HepG2 (cell line): ENCODE results near the gene LRP5. TPM values are rescaled to one million over a fixed set of nuclear protein-coding genes. Genes with fewer than 3 reads are reported as not detected.

Experiments used
- ATAC-seq: fragments of 200-7000 bp; cut with Tn5 transposase; 3 replicates; pipeline ENCODE4 v1.9.1; 2020; ENCODE audit warnings: mild to moderate bottlenecking, moderate library complexity
- BruUV-seq: library from RNA; stranded (reverse); fragments of 400-500 nt; replicated peaks from 2 replicates; lab custom pipeline; 2021; lab: Mats Ljungman, UMichigan
- CTCF ChIA-PET: fragments of 300-600 bp; formaldehyde crosslinking; extraction: SDS; loops from one replicate; lab custom pipeline; 2021; ENCODE audit warnings: low total read pairs, inconsistent platforms, low intra/inter-chr PET ratio; lab: Yijun Ruan, JAX
- POLR2A ChIA-PET: fragments of 350-600 bp; sonication (Branson Sonifier 250); formaldehyde crosslinking; loops from one replicate; lab custom pipeline; 2020; ENCODE audit warnings: antibody characterized with exemption, inconsistent platforms; lab: Yijun Ruan, JAX
- DNase-seq: peaks from one replicate; pipeline ENCODE4 v3.0.0-alpha.2; 2015; ENCODE audit warnings: low spot score
- FAIRE-seq: peaks from 3 replicates; lab custom pipeline; 2011; peaks lifted over from hg19 to GRCh38; lab: Jason Lieb, UNC
- H2AFZ ChIP-seq: one replicate; pipeline ENCODE4 v1.6.1; 2011; ENCODE audit warnings: low read length, inconsistent platforms
- H3K27ac ChIP-seq: fragments of 300-600 bp; 3 replicates; pipeline ENCODE4 v1.8.0; 2011; ENCODE audit warnings: mixed run types, mild to moderate bottlenecking, mixed read lengths, low read length, inconsistent platforms; ENCODE audit not compliant: insufficient read depth; ENCODE audit errors: extremely low read length
- H3K27me3 ChIP-seq, 2 experiments: fragments of 200-600 bp in 1 of 2; 2 replicates in 1 of 2; 3 replicates in 1 of 2; pipeline versions ENCODE4 v1.6.0 to v1.8.0; 2011; ENCODE audit warnings: low read length in 2 of 2, mild to moderate bottlenecking in 2 of 2, moderate library complexity in 2 of 2, inconsistent platforms in 1 of 2; ENCODE audit not compliant: insufficient read depth in 2 of 2, control insufficient read depth in 1 of 2
- H3K36me3 ChIP-seq, 2 experiments: fragments of 200-600 bp in 1 of 2; replicated peaks in 1 of 2; 2 replicates in 1 of 2; 3 replicates in 1 of 2; pipeline versions ENCODE4 v1.5.1 to v1.8.0; 2011; ENCODE audit warnings: low read length in 2 of 2, inconsistent platforms in 1 of 2; ENCODE audit not compliant: insufficient read depth in 2 of 2, control insufficient read depth in 1 of 2
- H3K4me1 ChIP-seq: 2 replicates; pipeline ENCODE4 v1.5.1; 2012; ENCODE audit warnings: low read length, inconsistent platforms; ENCODE audit not compliant: insufficient read depth
- H3K4me2 ChIP-seq: 2 replicates; pipeline ENCODE4 v1.6.0; 2011; ENCODE audit warnings: low read depth, low read length, inconsistent platforms
- H3K4me3 ChIP-seq, 3 experiments: fragments of 200-600 bp in 1 of 3; sonication (generic), shearing (Covaris generic) in 1 of 3; replicated peaks in 1 of 3; 2 replicates each; pipeline ENCODE4 v1.5.1; 2011 to 2016; ENCODE audit warnings: low read length in 3 of 3, inconsistent platforms in 2 of 3, low read depth in 2 of 3, mild to moderate bottlenecking in 2 of 3, control low read depth in 1 of 3, mixed read lengths in 1 of 3; ENCODE audit not compliant: insufficient read depth in 1 of 3
- H3K79me2 ChIP-seq: one replicate; pipeline ENCODE4 v1.6.1; 2011; ENCODE audit warnings: low read length, inconsistent platforms; ENCODE audit not compliant: insufficient read depth
- H3K9ac ChIP-seq: 2 replicates; pipeline ENCODE4 v1.6.0; 2011; ENCODE audit warnings: mild to moderate bottlenecking, low read depth, low read length, inconsistent platforms; ENCODE audit not compliant: insufficient read depth
- H3K9me3 ChIP-seq: 2 replicates; pipeline ENCODE4 v1.5.1; 2012; ENCODE audit warnings: mild to moderate bottlenecking, low read length
- H4K20me1 ChIP-seq: 2 replicates; pipeline ENCODE4 v1.6.0; 2011; ENCODE audit warnings: inconsistent platforms, mild to moderate bottlenecking, low read length, moderate library complexity; ENCODE audit not compliant: insufficient read depth
- ATM ChIP-seq: fragments of 450-650 bp; IDR thresholded peaks from 2 replicates; pipeline ENCODE4 v1.7.1; 2017; ENCODE audit warnings: mild to moderate bottlenecking, borderline replicate concordance
- DMAP1 ChIP-seq: IDR thresholded peaks from 2 replicates; pipeline ENCODE4 v1.6.1; 2016
- GFI1 ChIP-seq: sonication (generic); formaldehyde crosslinking; IDR thresholded peaks from 2 replicates; pipeline ENCODE4 v1.5.0; 2020; ENCODE audit warnings: missing genetic modification reagents, mild to moderate bottlenecking, borderline replicate concordance
- HDAC1 ChIP-seq: sonication (generic); formaldehyde crosslinking; IDR thresholded peaks from 2 replicates; pipeline ENCODE4 v1.5.1; 2020; ENCODE audit warnings: mild to moderate bottlenecking, missing genetic modification reagents
- HHEX ChIP-seq: IDR thresholded peaks from 2 replicates; pipeline ENCODE4 v1.6.1; 2016; ENCODE audit warnings: control low read depth
- LRRFIP1 ChIP-seq: sonication (generic); formaldehyde crosslinking; conservative IDR thresholded peaks from 2 replicates; pipeline ENCODE4 v1.4.0; 2020; ENCODE audit warnings: missing genetic modification reagents
- PHF20 ChIP-seq: sonication (generic); formaldehyde crosslinking; IDR thresholded peaks from 2 replicates; pipeline ENCODE4 v1.5.0; 2020; ENCODE audit warnings: mild to moderate bottlenecking, missing genetic modification reagents
- TRAFD1 ChIP-seq: sonication (generic); formaldehyde crosslinking; IDR thresholded peaks from 2 replicates; pipeline ENCODE4 v1.5.1; 2020; ENCODE audit warnings: missing genetic modification reagents, mild to moderate bottlenecking, borderline replicate concordance
- ZBTB38 ChIP-seq: sonication (generic); formaldehyde crosslinking; IDR thresholded peaks from 2 replicates; pipeline ENCODE4 v1.5.1; 2020; ENCODE audit warnings: mild to moderate bottlenecking, missing genetic modification reagents
- ZBTB7A ChIP-seq: sonication (generic); formaldehyde crosslinking; IDR thresholded peaks from 2 replicates; pipeline ENCODE4 v1.8.0; 2022; ENCODE audit warnings: mild to moderate bottlenecking, missing genetic modification reagents
- ZUFSP ChIP-seq: sonication (generic); formaldehyde crosslinking; IDR thresholded peaks from 2 replicates; pipeline ENCODE4 v1.9.0; 2021; ENCODE audit warnings: missing genetic modification reagents, mild to moderate bottlenecking, borderline replicate concordance
- WGBS: methylation state at CpG from one replicate; pipeline ENCODE4 v1.1.6; 2017; ENCODE audit warnings: low lambda C conversion rate; 5-methylcytosine and 5-hydroxymethylcytosine counted together
- in situ Hi-C: cut with HindIII; loops from 2 replicates; pipeline ENCODE4 v1.10.0; 2017; ENCODE audit warnings: low pct_unique_long_range_greater_than_20kb; ENCODE audit not compliant: extremely low pct_ligation_motif_present
- intact Hi-C: fragments of 100-400 bp; cut with micrococcal nuclease; formaldehyde crosslinking; loops from one replicate; pipeline ENCODE4 v1.10.0; 2022; ENCODE audit not compliant: unreplicated experiment
- polyA plus RNA-seq, 8 experiments: library from polyadenylated mRNA; depleted of rRNA in 3 of 8; stranded (reverse) in 7 of 8; unstranded in 1 of 8; fragments of >200 nt; fragmentation: Illumina TruSeq in 4 of 8; extraction: Trizol in 4 of 8; gene quantifications; 2 replicates each; pipeline versions ENCODE4 v1.2.1 to v1.2.3, GENCODE V29; 2011 to 2016; ENCODE audit warnings: low read depth in 4 of 8, missing spikeins in 1 of 8, mixed read lengths in 1 of 8; ENCODE audit not compliant: insufficient read depth in 1 of 8
- total RNA-seq, 5 experiments: library from RNA; depleted of rRNA; stranded (reverse); fragments of >200 nt; fragmentation: Illumina TruSeq; extraction: Trizol; gene quantifications; 2 replicates each; pipeline ENCODE4 v1.2.3, GENCODE V29; 2016; ENCODE audit warnings: low read depth in 1 of 5

Gene LRP5
- total and polyA plus RNA-seq, 2 of the 13 experiments (the other 11 are each of a cell fraction or from before 2014, with no cell fraction given): 40.4 to 64.0 TPM

- H3K36me3 ChIP-seq: peaks cover 0 to 11% of the 10 kb centered on the region in 2 experiments; a peak in 2 of 5 replicates
- DNase-seq (no peak), ATAC-seq (no peak), FAIRE-seq (no peak)
- intact Hi-C loops: no loop called here
- peaks cover 66% of the 10 kb centered on the region for H3K4me1 ChIP-seq
- no peaks in the 10 kb centered on the region; a peak in 1 of 5 replicates for H3K27me3 ChIP-seq
- 96% methylated on average over 21 of the region's 21 CpGs for WGBS
- peak overlapping the region in 2 of 3 experiments; percentile 6 to 98; a peak in 2 of 6 replicates for H3K4me3 ChIP-seq
- peak overlapping the region; percentile 96; the same call in 1 of the 2 replicates for H3K9ac ChIP-seq
- peaks cover 37% of the 10 kb centered on the region for H3K79me2 ChIP-seq
- POLR2A ChIA-PET: interaction anchor here (1.4 to 6.4 kb wide), 8 partner anchors 15 to 187 kb away, joined by 3 to 220 read pairs (median 10); partner anchors contain the start of gene PPP6R3
- H4K20me1 ChIP-seq: peaks cover 5% of the 10 kb centered on the region; the same call in 1 of the 2 replicates
- CTCF ChIA-PET: no interaction called here
- H3K4me2 ChIP-seq: peak overlapping the region; percentile 84
- no peak overlapping the region for H3K27ac ChIP-seq
- H2AFZ ChIP-seq: no peak overlapping the region
- no peaks in the 10 kb centered on the region for H3K9me3 ChIP-seq
- no TSS peak for BruUV-seq
- in situ Hi-C loops: no loop called here
- TF ChIP-seq HHEX (CRISPR knock-in tag): no peak
- 0 out of 2 replicates have a peak, but pooled peaks have one; percentile 7 for TF ChIP-seq ZBTB38 (CRISPR knock-in tag)
- TF ChIP-seq HDAC1 (CRISPR knock-in tag): 0 out of 2 replicates have a peak, but pooled peaks have one; percentile 29
Observed at GRCh38 chr11:68273026-68273738, 39.2 kb upstream of the LRP5 start.

GRCh38 chr11:68274306-68274705, 38.1 kb upstream of the LRP5 start:
- ATAC-seq (no peak), DNase-seq (no peak), FAIRE-seq (no peak)
- no peak overlapping the region for H3K4me2 ChIP-seq
- peaks cover 0 to 3% of the 10 kb centered on the region in 2 experiments; a peak in 2 of 5 replicates for H3K36me3 ChIP-seq
- ChIA-PET POLR2A (interaction anchor here (6.4 kb wide), 1 partner anchor 22 kb away, joined by 220 read pairs; no protein-coding TSS in a partner anchor), CTCF (no interaction called here)
- no peaks in the 10 kb centered on the region; a peak in 1 of 5 replicates for H3K27me3 ChIP-seq
- no TSS peak for BruUV-seq
- H3K4me1 ChIP-seq: peaks cover 55% of the 10 kb centered on the region
- H3K27ac ChIP-seq: peak overlapping the region; percentile 12
- H3K4me3 ChIP-seq: no peak overlapping the region
- no peak overlapping the region for H2AFZ ChIP-seq
- peaks cover 5% of the 10 kb centered on the region; the same call in 1 of the 2 replicates for H4K20me1 ChIP-seq
- peaks cover 28% of the 10 kb centered on the region for H3K79me2 ChIP-seq
- TF ChIP-seq ZUFSP (CRISPR knock-in tag) (no peak), TRAFD1 (no peak), LRRFIP1 (CRISPR knock-in tag) (no peak), ATM (no peak), GFI1 (CRISPR knock-in tag) (no peak), PHF20 (no peak), ZBTB7A (CRISPR knock-in tag) (no peak), DMAP1 (CRISPR knock-in tag) (no peak)
- H3K9ac ChIP-seq: no peak overlapping the region
- WGBS: 60% methylated on average over 1 of the region's 1 CpG
- intact Hi-C loops: no loop called here
- H3K9me3 ChIP-seq: no peaks in the 10 kb centered on the region
- in situ Hi-C loops: no loop called here
